NK-92 (cell line): ENCODE results near the gene KIF26A.
"Not testable (repeated sequence)": the region's sequence is repeated elsewhere in the genome, so short reads cannot be mapped to it uniquely, and the experiment has no call there.

Experiments
- DNase-seq: peaks from one replicate; lab custom pipeline; 2025; ENCODE audit not compliant: unreplicated experiment; lab: John Stamatoyannopoulos, UW

The KIF26A gene

DNA sequence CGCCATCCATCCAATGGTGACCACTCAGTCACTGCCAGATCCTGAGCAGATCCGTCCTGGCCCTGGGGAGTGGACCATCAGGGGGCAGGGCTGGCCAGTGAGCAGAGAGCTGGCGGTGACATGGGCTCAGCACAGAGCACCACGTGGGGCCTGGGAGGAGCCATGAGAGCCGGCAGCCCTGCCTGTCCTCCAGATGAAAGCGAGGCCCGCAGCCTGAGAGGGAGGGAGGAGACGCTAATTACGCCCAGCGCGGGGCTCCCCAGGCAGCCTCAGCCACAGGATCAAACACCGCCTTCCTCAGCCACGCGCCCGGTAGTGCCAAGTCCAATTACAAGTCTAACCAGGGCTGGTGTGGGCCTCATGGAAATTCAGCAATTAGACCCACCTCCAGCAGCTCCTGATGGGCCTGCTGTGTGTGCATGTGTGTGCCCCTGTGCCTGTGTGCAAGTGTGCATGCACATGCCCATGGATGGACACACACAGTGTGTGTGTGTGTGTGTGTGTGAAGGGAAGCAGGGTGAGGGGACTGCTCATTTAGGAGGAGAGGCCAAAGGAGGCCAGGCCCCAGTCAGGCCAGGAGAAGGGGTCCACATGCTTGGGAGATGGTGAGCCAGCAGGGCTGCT is 68.0 kb downstream of the KIF26A start:
- no peak for DNase-seq

DNA sequence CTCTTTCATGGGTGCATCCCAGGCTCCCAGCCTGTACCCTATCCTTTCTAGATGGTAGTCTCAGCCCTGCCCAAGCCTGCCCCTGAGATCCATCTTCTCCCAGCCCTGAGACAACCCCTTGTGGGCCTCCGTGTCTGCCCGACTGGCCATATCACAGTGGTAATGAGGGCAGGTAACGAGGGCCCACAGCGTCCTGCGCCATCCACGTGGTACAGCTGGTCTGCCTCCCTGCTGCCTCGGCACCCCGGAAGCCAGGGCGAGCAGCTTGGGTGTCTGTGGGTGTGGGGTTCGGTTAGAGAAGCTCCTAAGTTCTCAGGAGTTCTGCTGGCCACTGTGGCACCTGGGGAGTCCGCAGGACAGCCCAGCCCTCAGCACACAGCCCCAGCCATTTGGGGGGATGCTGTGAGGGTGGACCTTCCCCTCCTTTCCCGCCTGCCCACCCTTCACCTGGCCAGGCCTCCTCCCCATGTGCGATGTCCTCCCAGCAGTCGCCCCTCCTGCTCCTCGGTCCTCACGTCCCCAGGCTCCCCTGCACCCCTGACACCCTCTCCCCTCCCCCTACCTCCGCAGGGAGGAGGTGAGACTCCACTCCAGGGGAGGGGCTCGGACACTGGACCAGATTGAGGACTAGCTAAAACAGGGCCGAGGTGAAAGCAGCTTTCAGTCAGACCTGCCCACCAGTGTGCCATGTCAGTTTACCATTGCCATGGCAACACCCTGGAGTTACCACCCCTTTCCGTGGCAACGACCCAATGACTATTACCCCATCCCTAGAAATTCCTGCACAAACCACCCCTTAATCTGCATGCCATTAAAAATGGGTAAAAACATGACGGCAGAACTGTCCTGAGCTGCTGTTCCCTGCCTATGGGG is 69.0 kb downstream of the KIF26A start:
- DNase-seq, result no peak

DNA sequence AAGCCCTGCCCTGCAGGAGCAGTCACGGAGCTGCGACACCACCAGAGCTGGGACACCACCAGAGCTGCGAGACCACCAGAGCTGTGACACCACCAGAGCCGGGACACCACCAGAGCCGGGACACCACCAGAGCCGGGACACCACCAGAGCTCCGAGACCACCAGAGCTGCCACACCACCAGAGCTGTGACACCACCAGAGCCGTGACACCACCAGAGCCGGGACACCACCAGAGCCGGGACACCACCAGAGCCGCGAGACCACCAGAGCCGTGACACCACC is 69.6 kb downstream of the KIF26A start:
- not testable (repeated sequence) for DNase-seq

DNA sequence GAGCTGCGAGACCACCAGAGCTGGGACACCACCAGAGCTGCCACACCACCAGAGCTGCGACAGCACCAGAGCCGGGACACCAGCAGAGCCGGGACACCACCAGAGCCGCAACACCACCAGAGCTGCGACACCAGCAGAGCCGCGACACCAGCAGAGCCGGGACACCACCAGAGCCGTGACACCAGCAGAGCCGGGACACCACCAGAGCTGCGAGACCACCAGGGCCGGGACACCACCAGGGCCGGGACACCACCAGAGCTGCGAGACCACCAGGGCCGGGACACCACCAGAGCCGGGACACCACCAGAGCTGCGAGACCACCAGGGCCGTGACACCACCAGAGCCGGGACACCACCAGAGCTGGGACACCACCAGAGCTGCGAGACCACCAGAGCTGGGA is 69.9 kb downstream of the KIF26A start:
- not testable (repeated sequence) for DNase-seq

DNA sequence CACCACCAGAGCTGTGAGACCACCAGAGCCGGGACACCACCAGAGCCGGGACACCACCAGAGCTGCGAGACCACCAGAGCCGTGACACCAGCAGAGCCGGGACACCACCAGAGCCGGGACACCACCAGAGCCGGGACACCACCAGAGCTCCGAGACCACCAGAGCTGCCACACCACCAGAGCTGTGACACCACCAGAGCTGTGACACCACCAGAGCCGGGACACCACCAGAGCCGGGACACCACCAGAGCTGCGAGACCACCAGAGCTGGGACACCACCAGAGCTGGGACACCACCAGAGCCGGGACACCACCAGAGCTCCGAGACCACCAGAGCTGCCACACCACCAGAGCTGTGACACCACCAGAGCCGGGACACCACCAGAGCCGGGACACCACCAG is 70.7 kb downstream of the KIF26A start:
- not testable (repeated sequence) for DNase-seq

DNA sequence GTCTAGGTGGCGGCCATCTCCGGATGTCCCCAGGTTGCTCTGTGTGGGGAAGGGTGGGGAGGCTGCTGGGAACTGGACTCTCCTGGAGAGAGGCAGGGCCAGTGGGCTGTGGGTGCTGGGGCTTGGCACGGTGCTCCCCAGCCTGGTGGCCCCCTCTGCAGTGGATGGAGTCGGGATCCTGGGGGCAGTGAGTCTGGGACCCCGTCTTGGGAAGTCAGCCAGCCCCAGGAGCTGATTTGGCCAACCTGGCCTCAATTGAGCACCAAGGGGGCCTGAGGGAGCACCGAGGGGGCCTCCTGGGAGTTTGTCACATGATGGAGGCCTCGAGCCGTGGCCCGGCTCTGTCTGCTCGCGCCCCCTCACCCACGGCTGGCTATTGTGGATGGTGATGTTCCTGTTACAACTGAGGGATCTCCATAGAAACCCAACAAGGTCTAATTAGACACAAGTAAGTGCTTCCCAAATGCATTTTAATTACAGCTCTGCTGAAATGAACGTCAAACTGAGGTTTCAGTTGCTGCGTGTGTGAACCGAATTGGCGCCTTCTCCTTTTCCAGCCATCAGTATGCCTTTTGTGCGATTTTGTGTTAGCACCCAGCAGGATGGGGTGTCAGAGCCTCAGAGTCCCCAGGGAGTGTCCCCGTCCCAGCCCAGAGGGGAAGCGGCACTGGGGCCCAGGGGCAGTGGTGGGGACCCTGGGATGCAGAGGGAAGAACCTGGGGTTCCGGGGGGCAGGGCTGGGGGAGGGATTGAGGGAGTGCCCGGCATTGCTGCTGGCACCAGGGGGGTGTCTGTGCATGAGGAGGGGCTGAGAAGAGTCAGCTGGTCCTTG is 71.8 kb downstream of the KIF26A start:
- DNase-seq, result no peak

DNA sequence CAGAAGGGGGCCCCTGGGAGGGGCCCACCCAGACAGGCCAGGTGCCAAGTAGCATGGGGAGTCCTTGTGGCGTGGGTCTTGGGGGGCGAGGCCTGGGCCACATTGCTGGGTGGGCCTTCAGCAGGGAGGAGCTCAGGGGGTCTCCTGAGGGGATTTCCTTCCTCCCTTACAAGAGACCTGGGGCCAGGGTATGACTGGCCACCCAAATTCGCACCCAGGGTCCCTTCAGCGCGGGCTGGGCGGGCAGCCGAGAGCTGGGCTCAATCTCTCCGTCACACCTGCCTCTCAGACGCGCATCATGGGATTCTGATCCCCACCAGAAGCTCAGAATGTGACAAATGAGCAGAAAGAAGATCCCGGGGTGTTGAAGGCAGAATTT is 72.4 kb downstream of the KIF26A start:
- DNase-seq, result no peak

DNA sequence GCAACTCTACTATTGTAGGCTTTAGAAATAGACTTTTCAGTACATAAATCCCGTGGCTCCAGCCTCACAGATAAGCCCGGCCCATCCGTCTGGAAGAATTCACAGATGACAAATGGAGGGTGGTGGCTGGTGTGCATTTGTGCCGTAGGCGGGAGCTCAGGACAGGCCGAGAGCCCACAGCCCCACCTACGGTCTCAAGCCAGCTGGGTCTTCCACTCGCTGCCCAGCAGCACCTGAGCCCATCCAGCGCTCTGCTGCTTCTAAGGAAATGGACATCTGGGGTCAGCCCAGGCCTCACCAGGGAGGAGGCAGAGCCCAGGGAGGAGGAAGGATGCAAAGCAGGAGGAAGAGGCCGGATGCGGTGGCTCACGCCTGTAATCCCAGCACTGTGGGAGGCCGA is 72.8 kb downstream of the KIF26A start:
- no peak for DNase-seq

DNA sequence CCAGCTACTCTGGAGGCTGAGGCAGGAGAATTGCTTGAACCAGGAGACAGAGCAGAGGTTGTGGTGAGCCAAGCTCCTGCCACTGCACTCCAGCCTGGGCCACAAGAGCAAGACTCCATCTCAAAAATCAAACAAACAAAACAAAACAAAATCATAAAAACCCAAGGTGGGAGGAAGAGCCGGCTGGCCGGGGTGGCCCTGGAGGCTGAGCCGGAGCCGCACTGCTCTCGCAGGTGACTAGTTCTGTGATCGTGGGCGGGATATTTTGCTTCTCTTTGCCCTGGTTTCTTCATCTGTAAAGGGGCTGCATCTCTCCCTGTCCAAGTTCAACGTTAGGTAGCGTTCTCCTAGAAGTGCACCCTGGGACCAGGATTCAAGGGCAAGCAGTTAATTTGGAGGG is 73.4 kb downstream of the KIF26A start:
- DNase-seq, result no peak

DNA sequence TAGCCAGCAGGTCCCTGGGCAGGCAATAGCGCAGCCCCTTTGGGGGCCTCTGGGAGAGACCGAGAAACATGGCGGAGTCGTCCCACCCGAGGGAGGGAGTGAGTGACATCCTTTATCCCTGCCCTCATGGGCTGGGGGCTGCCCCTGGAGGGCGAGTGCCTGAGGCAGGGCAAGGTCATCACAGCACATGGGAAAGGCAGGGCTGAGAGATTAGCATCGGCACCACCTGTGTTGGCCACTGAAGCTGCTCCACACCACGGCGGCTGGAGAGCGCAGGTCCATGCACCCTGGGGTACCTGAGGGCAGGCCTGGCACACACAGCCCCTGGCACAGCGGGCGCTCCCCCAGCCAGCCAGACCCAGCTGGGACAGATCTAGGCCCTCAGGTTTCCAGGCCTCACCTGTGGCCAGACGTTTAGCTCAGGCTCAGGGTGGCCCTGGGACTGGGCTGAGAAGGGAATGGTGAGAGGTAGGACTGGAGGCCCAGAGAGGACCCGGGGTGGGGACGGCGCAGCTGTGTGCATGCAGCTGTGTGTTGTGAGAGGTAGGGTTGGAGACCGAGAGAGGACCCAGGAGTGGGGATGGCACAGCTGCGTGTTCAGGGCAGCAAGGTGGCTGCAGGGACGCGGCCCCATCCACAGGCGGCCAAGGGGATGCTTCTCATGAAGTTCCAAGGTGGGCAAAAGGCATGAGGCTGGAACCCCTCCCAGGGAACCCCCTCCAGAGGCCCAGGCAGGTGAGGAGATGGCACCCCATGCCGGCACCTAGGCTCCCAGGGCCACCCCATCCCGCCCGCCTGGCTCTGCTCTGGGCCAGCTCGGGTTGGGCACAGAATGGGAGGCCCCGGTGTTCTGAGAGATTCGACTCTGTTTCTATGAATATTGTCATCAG is 74.1 kb downstream of the KIF26A start:
- DNase-seq, result no peak

DNA sequence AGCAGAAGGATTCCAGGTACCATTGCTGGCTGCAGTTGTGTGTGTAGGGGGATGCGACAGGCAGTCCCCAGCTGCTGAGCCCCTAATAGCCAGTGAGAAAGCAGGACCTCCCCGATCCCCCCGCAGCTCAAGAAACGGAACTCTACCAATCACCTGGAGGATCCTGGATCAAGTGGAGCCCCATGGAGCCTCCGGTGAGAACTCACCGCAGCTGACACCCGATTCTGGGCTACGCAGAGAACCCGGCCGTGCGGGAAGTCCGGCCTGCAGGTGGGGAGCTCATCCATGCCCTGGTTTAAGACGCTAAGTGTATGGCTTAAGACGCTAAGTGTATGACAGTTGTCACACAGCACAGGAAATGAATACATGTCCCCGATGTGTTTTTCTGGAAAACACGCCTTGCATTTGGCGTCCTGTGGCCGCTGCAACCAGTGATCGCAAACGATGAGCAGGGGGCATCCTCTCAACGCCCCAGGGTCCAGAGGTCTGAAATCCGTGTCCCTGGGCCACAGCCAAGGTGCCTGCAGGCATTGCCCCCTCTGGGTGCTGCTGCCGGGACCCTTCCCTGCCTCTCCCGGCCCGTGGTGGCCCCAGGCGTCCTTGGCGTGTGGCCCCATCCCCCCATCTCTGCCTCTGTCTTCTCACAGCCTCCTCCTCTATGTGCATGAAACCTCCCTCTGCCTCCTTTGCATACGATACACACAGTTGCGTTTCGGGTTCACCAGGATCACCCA is 75.1 kb downstream of the KIF26A start:
- no peak for DNase-seq

DNA sequence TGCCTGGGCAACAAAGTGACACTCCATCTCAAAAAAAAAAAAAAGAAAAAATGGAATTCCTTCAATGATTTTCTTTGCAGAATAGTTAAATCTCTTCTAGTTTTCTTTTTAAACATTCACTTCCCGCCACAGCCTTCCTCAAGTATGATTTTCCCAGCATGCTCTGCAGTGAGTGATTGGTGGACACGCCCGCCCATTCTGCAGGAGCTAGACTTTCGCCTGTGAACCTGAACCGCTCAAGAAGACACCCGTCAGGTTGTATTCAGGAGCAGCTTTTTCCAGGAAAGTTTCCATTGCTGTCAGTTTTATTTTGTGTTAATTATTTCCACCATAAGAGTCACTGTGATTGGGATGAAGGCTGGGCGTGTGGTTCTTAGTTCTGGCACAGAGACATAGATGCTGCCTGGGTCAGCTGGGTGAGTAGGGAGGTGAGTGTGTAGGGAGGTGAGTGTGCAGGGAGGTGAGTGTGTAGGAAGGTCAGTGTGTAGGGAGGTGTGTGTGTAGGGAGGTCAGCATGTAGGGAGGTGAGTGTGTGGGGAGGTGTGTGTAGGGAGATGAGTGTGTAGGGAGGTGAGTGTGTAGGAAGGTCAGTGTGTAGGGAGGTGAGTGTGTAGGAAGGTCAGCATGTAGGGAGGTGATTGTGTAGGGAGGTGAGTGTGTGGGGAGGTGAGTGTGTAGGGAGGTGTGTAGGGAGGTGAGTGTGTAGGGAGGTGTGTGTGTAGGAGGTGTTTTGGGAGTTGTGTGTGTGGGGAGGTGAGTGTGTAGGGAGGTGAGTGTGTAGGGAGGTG is 76.2 kb downstream of the KIF26A start:
- DNase-seq, result no peak

DNA sequence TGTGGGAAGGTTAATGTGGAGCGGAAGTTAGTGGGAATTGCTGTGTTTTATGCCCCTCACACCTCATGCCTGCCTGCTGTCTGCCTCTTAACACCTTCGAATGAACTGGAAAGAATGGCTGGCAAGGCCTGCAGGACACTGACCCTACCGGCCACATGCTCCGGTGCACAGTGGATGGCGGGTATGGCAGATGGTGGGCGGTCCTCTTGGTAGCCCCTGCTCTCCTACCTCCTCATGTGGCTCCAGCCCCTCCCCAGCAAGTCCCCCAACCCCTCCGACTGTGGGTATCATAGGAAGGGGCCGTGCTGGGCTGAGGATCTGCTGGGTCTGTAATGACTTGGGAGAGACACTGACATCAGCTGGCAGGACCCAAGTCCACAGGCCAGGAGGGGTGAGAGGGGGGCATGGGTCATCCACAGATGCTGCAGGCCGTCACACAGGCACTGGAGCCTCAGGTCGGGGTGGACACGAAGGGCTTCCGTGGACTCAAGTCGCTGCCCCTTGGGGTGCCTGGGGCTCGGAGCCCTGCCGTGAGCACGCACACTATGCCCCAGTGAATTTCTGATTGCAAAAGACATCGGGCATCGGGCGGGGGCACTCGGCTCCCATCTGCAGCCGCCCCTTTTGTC is 77.4 kb downstream of the KIF26A start:
- DNase-seq, result no peak

DNA sequence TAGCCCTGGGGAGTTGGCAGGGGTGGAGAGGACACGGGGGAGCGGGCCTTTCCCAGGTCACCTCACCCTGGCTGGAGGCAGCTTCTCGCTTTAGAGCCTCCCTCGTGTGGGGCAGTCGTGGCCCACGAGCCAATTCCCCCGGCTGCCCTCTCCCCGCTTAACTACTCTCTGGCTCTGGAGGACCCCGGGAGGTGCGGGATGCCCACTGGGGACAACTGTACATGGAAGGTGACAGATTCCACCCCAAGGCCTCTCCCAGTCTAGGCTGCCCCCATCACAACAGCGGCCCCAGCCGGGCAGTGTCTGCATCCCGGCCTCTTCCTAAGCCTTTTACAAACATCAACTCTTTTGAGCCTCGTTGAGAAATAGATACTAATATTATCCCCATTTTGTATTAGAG is 78.1 kb downstream of the KIF26A start:
- DNase-seq, result no peak

DNA sequence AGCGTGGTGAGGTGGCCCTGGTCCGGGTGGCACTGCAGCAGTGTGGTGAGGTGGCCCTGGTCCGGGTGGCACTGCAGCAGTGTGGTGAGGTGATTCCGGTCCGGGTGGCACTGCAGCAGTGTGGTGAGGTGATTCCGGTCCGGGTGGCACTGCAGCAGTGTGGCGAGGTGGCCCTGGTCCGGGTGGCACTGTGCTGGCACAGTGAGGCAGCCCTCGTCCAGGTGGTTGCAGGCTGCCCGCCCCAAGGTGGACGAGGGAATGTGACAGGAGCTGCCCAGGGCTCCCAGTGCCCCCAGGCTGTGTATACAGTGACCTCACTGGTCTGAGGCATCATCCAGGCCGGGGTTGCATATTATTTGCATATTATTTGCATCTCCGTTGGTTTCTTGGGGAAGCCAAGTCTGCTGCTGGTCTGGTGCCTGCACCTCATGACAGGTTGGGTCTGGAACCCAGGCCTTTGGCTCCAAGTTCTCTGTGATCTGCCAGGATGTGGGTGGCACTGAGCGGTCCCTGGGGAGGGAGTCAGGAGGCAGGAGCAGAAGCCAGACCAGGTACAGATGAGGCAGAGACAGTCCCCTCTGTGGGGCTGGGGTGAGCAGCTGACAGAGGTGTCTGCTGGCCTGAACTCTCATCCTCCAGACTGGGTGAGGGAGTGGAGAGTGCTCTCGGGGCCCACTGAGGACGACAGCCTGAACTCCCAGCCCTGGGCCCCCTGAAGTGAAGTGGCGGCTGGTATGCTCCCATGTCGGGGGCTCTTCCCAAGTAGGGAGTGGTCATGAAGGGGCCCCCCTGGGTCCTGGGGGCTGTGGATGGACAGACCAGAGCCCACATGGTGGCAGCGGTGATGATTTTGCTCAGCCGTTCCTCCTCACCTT is 79.3 kb downstream of the KIF26A start:
- DNase-seq, result no peak

DNA sequence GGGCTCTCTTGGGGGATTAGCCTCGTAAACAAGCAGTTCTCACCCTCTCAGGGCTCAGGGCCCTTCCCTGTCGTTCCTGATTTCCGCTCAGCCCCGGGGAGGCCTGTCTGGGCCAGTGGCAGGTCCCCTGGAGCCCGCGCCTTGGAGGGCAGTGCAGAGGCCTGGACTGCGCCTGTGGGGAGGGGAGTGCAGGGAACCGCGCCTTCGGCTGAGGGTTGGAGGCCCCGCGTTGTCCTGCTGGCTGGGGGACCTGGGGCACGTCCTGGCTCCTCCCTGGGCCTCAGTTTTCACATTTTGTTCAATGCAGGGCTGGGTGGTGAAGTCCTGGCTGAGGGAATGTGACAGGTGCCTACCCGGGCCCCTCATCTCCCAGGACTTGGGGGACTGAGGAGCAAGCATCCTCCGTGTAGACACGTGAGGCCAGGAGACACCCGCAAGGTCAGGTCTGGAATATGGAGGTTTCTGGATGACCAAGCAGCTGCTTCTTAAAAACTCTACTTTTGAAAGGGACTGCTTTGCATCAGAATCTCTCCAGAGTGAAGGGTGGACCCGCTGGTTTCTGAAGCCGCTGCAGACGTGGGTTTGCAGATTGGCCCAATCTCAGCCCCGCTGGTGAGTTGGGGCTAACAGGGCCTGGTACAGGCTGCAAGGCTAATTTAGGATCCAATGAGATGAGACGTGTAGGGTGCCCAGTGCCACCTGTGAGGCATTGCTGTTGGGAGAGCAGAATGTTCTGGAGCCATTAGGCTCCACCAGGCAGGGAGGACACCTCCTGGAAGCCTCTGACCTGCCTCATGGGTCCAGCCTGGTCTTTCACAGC is 80.2 kb downstream of the KIF26A start:
- no peak for DNase-seq

DNA sequence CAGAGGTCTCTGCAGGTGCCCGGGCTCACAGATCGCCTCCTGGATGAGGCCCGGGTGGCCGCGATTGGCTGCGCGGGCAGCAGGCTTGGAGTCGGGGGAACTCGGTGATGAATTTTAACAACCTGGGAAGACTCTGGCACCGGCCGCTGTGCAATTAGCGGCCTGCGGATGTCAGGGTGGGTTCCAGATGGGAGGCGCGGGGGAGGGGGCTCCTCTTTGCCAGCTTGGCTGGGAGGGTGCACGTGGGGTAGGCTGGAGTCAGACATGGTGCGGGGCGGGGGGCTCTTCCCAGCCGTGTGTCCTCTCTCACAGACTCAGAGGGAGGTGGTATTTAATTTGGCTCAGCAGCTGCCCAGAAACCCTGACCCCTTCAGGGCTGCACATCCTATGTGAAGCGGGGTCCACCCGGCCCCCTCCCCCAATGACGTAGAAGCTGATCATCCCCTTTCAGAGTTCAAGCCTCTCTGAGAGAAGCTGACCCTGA is 81.4 kb downstream of the KIF26A start:
- no peak for DNase-seq
